Colon (tissue), 2 donors: ENCODE measurements around the gene DOCK1.

ENCODE experiments used
- FAIRE-seq: peaks from 2 replicates; lab custom pipeline; 2012; peaks lifted over from hg19 to GRCh38; lab: Jason Lieb, UNC
- donor health status: control.
- donor health status: control.

Gene DOCK1

DNA sequence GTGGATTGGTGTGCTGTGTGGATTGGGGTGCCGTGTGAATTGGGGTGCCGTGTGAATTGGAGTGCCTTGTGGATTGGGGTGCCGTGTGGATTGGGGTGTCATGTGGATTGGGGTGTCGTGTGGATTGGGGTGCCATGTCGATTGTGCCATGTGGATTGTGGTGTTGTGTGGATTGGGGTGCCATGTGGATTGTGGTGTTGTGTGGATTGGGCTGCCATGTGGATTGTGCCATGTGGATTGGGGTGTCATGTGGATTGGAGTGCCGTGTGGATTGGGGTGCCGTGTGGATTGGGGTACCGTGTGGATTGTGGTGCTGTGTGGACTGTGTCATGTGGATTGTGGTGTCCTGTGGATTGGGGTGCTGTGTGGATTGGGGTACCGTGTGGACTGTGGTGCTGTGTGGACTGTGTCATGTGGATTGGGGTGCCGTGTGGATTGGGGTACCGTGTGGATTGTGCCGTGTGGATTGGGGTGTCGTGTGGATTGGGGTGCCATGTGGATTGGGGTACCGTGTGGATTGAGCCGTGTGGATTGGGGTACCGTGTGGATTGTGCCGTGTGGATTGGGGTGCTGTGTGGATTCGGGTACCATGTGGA, 523.3 kb downstream of the DOCK1 start:
- no peak for FAIRE-seq

DNA sequence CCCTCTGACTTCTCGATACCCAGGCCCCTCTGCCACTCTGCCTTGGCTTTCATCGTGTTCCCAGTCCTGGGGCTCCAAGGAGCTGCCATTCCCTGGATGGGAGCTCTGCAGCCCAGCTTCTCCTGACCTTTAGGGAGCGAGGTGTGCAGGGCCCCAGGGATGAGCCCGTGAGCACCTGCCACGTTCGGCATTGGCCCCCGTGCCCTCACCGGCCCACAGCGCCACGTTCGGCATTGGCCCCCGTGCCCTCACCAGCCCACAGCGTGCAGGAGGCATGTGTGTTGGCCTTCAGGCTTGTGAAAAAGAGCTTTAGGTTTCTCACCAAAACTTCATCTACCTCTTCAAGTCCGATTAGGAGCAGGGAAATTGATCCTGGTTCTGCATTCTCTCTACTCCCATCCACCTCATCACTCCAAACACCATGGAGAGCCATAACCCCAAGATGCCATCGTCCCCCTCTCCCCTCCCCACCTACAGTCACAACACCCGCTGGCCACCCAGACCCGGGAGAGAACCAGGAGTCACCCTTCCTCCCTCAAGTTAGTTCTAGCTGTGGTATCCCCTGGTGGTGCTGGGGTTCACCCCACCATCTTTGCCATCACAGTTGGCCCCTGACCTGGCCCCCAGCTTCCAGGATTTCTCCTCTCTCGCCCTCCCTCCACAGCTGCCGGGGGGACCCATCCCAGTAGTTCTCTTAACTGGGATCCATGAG, 524.5 kb downstream of the DOCK1 start:
- no peak for FAIRE-seq

DNA sequence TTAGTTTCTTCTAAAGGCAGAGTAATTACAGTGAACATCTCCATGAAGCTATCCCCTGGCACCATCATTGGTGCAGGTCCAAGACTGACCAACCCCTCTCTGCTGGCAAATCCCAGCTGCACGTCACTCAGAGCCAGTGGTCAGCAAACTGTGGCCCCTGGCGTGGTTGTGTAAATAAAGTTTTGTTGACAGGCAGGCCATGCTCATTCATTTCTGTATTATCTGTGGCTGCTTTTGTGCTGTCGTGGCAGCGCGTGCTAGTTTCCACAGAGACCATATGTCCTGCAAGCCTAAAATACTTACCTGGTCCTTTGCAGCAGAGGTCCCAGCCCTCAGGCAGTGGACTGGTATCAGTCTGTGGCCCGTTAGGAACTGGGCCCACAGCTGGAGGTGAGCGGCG, 526.3 kb downstream of the DOCK1 start:
- no peak for FAIRE-seq

DNA sequence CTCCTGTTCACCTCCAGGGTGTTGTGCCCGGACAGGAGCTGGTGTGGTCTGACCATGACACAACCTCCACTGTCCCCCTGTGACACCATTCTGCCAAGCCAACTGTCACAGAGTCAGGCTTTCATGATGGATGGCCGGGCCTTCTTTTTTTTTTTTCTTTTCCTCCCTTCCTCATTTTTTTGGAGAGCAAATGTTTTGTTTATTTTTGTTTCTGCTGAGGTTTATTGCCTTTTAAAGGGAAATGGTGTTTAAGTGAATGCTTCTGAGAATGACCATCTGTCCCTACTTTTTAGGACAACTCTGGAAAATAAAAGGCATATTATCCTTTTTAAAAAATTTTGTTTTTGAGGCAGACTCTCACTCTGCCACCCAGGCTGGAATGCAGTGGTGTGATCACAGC, 528.8 kb downstream of the DOCK1 start:
- no peak for FAIRE-seq

DNA sequence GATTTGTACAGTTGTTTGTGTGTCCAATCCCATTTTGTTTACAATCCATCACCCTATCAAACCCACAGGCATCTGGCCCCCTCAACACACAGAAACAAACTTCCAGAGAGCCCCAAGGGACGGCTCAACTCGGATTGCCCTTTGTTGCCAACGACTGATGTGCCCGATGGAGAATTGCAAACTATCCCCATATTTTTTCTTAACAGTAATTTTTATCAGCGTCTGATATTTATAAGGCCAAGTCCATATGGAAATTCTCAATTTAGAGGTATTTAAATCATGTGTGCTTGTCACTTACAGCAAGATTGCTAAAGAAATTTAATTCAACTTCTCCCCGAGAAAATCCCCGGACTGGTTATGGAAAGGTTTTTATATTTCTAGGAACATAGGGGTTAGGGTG, 530.0 kb downstream of the DOCK1 start:
- no peak for FAIRE-seq

DNA sequence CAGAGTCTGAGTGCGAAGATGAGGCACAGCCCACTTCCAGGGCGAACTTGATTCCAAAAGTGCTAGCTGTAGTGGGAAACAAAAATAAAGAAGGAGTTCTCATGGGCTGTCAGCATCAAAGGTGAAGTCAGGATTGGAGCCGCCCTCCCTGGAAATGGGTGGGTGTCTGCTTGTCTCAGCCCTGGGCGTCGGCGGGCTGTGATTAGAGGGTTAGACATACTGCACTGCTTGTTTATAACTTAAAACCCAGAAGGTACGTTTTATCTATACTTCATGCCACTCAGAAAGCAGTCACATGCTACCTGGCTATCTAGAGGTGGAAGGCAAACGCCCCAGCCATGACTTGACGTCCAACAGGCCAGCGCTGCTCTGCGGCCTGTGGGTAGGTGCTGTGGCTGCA, 535.1 kb downstream of the DOCK1 start:
- FAIRE-seq = no peak

DNA sequence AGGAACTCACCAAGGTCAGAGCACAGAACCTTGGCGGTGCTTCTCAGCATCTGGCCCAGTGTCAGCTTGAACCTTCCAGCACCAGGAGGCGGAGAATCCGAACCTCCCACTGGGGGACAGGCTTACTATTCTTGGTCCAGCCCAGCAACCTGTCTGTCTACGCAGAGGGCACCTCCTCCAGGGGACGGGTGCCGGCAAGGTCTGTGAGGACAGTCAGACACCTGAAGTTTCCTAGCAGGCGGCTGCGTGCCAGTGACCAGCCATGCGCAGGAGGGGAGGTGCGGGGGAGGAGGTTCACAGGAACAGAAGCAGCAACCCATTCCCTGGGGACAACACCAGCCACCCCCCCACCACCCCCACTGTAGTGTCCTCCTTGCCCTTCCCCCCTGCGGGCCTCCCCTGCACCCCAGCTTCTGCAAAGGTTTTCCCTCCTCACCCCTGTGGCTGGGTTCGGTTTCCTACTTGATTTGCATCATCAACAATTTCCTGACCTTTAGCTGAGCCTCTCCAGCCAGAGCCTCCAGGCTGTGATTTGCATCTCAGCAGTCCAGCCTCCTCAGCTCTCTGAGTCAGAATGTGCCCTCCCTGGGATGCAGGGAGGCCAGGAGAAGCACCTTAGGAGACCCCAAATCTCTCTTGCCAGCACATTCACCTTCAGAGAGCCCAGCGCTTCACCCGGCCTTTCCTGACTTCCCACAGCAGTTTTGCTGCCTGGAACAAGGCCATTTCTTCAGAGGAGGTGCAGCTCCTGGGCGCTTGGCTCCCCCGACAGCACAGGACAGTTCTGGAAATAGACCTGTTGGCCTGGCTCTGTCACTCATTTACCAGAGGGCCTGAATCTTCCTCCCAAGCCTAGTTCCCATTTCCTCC, 536.4 kb downstream of the DOCK1 start:
- no peak for FAIRE-seq

DNA sequence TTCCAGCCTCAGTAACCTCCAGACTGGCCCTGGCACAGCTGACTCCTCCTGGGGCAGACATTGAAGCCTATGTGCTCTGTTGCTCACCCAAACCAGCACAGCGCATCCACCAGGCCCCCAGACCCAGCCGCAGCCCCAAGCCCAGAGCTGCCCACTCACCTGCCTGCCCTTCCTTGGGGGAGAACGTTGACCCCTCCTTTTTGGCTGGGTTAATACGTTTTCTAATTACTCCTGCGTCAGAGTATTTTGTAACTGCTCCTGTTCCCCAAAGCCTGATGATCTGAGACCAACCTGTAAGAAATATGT, 536.9 kb downstream of the DOCK1 start:
- no peak for FAIRE-seq

DNA sequence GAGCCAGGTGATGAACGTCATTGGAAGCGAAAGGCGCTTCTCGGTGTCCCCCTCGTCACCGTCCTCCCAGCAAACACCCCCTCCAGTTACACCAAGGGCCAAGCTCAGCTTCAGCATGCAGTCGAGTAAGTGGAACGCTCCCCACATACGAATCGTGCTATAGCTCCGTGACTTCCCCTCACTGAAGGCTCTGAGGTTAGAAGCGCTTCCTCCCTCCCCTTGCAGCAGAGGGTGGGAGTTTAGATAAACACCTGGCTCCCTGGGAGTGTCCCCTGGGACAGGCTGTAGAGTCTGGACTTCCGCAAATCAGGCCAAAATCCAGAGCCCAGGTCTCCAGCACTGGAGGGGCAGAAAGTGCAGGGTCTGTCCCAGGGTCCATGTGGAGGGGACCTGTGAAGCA, 538.9 kb downstream of the DOCK1 start:
- no peak for FAIRE-seq

DNA sequence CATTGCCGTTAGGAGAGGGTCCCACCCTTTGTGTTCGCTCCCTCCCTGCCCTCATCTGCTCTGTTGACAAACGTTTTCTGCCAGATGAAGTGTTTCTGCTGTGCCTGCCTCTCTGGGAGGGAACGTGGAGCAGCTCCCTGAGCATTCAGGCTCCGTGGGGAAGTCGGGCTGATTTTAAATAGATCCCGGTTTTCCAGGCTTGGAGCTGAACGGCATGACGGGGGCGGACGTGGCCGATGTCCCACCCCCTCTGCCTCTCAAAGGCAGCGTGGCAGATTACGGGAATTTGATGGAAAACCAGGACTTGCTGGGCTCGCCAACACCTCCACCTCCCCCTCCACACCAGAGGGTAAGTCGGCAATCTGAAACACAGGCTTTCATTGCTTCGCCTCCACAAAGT, 542.0 kb downstream of the DOCK1 start:
- FAIRE-seq = no peak

DNA sequence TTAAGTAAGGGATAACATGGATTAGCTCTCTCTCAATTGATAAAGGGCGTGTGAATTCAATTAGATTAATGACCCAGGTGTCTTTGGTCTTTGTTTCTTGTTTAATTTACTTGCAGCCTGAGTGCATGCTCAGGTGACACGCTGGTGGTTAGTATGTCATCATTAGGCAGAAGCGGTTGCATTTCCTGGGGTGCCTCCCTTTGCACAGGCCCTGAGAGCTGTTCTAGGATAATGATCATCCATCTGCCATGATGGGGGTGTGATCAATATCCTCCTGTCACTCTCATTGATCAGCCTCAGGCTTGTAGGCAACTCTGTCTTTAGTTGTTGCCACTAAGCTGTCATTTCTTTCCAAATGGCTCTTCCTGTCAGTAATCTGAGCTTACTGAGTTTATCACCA, 544.3 kb downstream of the DOCK1 start:
- no peak for FAIRE-seq

DNA sequence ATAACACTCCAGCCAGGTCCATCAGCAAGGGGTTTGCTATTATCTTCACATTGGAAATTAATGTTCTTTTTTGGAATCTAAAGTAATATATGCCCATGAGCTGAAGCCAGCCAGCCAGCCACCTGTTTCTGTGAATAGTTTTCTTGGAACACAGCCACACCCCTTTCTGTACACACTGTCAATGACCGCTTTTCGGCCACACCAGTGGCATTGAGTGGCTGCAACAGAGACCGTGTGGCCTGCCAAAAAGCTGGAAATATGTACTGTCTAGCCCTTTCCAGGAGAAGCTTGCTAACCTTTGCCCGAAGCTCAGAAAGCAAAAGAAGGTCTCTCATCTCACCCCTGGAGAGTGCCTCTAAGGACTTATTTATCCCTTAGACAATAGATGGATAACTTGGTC, 545.4 kb downstream of the DOCK1 start:
- FAIRE-seq = no peak

DNA sequence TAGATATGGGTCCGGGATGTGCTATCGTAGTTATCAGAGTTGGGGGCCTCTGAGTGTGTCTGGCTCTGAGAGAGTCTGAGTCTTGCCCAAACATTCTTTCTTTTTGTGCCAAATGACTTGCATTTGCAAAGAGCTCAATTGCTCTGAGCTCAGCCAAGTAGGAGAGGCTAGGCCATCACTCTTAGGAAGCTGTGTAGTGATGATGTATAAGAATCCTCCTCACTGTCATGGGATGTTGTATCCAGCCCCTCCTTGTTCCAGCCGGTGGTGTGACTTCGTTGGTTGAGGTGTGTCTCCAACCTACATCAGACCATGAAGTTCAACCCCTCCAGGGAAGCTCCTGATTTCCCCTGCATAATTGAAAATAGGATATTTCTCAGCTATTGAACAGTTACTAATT, 546.4 kb downstream of the DOCK1 start:
- FAIRE-seq = no peak

DNA sequence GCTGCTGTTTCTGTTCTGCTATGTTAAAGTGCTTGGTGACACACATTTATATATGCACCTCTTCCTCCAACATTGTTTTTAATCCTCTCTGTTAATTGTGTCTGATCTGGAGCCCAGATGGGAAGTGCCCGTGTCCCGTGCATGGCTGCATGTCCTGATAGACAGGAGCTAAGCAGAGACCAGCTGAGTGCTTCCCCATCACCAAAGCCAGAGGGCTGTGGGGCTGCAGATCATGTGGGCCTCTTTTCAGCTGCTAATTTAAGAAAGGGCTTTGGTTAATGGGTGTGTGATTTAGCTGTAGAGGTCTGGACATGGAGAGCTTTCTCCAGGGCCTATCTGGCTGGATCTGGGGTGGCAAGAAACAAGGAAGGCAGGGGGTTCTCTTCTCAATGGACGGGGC, 547.3 kb downstream of the DOCK1 start:
- no peak for FAIRE-seq

DNA sequence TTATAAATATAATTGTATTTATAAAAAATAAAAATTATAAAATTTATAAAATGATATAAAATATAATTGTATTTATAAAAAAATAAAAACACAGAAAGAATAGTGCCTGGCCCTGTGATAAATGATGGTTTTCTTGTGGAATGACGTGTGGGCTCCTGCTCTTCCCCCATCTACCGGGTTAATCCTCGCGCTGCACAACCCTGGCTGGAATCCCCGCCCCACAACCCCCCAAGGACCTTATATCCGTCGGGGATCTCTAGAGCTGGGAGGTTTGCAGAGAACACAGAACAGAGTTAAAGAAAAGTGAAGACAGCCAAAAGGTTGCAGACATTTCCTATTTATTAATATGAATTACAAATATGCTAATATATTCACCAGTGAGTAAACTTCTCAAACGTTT, 548.5 kb downstream of the DOCK1 start:
- no peak for FAIRE-seq

DNA sequence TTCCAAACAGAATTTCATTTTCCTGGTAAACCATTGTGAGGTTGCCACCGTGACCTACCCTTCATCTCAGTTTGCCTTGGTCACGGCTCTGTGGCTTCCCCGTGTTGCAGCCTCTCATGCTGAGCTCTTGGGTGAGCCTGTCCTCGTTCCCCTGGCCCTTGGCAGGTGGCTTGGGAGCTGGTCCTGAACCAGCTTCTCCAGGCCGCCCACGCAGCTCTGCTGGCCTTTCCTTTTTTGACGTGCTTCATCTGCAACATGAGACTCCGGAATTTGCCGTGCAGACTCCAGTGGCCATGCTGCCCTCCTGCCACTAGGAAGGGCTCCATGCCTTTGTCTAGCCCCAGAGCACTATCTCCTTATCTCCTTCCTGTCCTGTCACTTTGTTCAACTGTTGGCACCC, 550.9 kb downstream of the DOCK1 start:
- FAIRE-seq = no peak

DNA sequence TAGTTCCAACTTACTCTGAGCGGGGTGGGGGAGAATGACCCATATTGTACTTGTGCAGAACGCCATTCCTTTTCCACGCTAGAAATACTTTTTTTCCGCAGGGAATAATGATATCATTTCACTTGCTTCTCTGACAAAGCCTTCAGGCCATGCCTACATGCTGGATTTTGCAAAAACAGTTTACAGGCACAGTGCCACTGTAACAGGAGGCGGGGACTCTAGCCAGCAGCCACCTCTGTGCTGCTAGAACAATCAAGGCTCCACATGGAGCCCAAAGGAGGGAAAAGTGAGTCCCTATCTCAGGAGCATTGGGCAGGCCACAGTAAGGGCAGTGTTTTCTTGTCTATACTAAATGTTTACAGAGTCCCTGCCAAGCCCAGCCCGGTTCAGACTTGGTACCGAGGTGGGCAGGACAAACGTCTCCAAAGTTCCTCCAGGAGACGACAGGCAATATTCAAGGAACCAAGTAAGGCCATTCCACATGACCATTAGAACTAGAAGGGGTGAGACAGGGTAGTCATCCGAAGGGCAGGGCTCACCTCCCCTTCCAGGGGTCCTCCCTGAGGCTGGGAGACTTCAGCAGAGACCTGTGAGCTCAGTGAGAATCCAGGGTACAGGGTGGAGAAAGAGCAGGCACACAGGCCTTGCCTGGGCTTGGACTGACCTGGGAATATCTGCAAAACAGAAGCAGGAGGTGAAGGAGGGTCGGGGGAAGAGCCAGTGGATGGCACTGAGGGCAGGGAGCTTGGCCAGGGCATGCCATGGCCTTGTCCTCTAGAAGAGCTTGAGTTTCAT, 553.0 kb downstream of the DOCK1 start:
- FAIRE-seq = no peak

DNA sequence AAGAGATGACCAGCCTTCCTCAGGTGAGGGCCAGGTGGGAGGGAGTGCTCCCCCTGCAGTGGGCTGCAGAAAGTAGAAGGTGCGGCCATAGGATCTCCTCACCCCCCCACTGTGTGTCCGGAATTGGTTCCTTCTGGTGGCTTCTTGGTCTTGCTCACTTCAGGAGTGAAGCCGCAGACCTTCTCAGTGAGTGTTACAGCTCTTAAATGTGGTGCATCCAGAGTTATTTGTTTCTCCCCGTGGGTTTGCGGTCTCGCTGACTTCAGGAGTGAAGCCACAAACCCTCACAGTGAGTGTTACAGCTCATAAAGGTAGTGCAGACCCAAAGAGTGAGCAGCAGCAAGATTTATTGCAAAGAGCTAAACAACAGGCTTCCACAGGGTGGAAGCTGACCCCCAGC, 553.6 kb downstream of the DOCK1 start:
- no peak for FAIRE-seq

DNA sequence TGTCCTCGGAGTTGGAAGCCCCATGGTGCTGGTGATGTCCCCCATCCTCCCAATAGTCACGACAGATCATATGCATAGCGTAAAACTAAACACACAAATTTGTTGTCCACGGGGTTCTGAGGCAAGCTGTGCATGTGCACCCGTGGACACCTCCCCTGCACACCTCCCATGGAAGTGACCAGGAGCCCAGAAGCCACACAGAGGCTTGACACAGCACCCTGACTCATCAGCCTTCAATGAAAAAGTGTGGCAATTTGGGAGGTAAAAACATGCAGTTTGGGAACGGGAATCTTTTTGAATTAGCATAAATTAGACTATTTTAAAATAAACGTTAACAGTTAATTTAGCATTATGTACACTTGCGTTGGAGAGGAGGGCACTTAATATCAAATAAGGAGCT, 554.7 kb downstream of the DOCK1 start:
- FAIRE-seq = no peak

DNA sequence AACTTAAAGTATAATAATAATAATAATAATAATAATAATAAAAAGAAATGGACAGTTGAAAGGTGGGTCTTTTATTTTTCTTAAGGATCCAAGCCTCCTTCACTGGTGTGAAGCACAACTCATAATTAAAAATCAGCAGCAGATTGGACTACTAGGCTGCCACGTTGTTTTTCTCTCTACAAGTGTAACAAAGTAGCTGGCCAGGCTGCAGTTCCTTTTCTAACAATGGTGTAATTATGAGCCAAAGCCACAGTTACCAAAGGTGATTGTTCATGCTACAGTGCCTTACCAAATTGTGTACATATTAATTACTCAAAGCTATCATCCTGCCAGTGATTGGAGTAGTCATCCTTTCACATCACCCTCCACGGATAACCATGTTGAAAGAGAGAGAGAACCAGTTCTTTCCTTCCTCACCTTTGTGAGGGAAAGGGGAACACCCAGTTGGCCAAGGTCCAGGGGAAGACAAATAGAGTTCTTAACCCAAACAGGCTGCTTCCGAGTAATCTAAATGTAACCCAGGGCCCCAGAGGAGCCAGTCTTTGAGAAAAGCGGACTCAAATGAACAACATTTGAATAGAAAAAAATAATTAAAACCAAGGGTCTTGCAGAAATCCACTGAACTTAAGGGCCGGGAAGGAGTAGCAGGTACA, 557.5 kb downstream of the DOCK1 start:
- no peak for FAIRE-seq

DNA sequence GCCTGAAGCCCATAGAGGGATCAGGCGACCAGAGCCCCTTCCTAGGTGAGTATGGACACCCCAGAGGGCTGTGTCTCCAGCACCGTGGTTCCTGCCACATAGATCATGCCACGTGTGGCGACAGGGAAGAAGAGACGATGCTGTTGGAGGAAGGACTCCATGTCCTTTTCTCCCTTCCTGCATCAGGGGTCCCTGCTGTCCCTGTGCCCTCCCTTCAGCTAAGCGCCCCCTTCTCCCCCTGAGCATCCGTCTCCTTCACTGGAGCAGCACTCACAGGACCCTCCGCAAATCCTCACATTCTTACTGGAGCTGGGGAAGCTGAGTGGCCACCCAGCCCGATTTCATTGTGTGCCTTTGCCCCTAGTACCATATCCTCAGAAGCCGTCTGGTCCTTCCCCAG, 558.3 kb downstream of the DOCK1 start:
- FAIRE-seq = no peak

DNA sequence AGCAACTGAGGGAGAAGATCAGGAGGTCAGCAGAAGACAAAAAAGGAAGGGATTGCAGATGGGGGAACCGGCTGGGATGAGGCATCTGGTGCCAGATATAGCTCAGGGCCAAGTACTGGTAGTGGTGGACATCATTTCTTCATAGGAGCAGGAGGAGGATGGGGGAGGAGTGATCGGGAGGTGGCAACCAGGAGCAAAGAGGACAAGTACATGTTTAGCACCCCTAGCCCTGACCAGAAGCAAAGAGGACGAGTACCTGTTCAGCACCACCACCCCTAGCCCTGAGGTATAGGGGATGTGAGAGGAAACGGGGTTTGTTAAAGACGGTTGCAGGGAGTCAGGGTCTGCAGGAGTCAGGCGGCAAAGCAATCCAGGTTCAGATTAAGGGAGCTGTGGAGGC, 559.3 kb downstream of the DOCK1 start:
- no peak for FAIRE-seq
